Esophagus muscularis mucosa (tissue), 4 donors: ENCODE data around the gene IGF1R. TPM values are rescaled to one million over a fixed set of nuclear protein-coding genes. Genes with fewer than 3 reads are reported as not detected.
A peak's percentile ranks its signal among the peaks of the same experiment; 100 is the strongest.

Source experiments
- DNase-seq: peaks from one replicate; pipeline ENCODE4 v3.0.0-alpha.2; 2017; ENCODE audit errors: extremely low spot score
- H3K27ac ChIP-seq, 4 donors: fragments of 200-600 bp; sonication (generic); replicated peaks in 1 of 4; 1 replicate in 3 of 4; 2 replicates in 1 of 4; pipeline ENCODE4 v1.5.1; 2016 to 2019; ENCODE audit warnings: mild to moderate bottlenecking in 1 of 4
- H3K27me3 ChIP-seq, 4 donors: fragments of 200-600 bp; sonication (generic); one replicate each; pipeline versions ENCODE4 v1.5.1 to v1.6.0; 2016 to 2019
- H3K36me3 ChIP-seq, 4 donors: fragments of 200-600 bp; sonication (generic); one replicate each; pipeline ENCODE4 v1.5.1; 2016 to 2019
- H3K4me1 ChIP-seq, 4 donors: fragments of 200-600 bp; sonication (generic); one replicate each; pipeline ENCODE4 v1.5.1; 2016 to 2019
- H3K4me3 ChIP-seq, 4 donors: fragments of 200-600 bp; sonication (generic); 1 replicate in 2 of 4; 2 replicates in 2 of 4; pipeline ENCODE4 v1.5.1; 2016 to 2019; ENCODE audit warnings: mild to moderate bottlenecking in 4 of 4, moderate library complexity in 1 of 4
- H3K9me3 ChIP-seq, 4 donors: fragments of 200-600 bp; sonication (generic); 1 replicate in 3 of 4; 2 replicates in 1 of 4; pipeline ENCODE4 v1.5.1; 2016 to 2019
- CTCF ChIP-seq, 3 experiments: fragments of 200-600 bp in 2 of 3; fragments of 450-650 bp in 1 of 3; sonication (generic) in 2 of 3; IDR thresholded peaks; one replicate each; pipeline ENCODE4 v1.5.1; 2017 to 2019; ENCODE audit warnings: antibody characterized with exemption in 3 of 3, mild to moderate bottlenecking in 2 of 3, moderate library complexity in 1 of 3
- EP300 ChIP-seq: sonication (generic); formaldehyde crosslinking; IDR thresholded peaks from one replicate; pipeline ENCODE4 v1.6.1; 2017; ENCODE audit warnings: antibody characterized with exemption
- POLR2A ChIP-seq: fragments of 450-650 bp; IDR thresholded peaks from one replicate; pipeline ENCODE4 v1.6.1; 2017; ENCODE audit warnings: antibody characterized with exemption, moderate library complexity, mild to moderate bottlenecking, low read depth
- POLR2AphosphoS5 ChIP-seq, 2 donors: sonication (generic); formaldehyde crosslinking; IDR thresholded peaks; one replicate each; pipeline ENCODE4 v1.6.1; 2017; ENCODE audit warnings: antibody characterized with exemption in 2 of 2
- WGBS: methylation state at CpG from one replicate; pipeline ENCODE4 v1.1.5; 2018; 5-methylcytosine and 5-hydroxymethylcytosine counted together
- intact Hi-C: fragments of 100-400 bp; cut with DNase I; formaldehyde crosslinking; loops from one replicate; pipeline ENCODE4 v1.15.1; 2023
- total RNA-seq, 4 donors: library from RNA; depleted of rRNA; stranded (reverse); fragments of >200 nt; gene quantifications; one replicate each; pipeline versions ENCODE4 v1.1.0 to v1.2.1, GENCODE V29; 2016

IGF1R gene
- total RNA-seq, 4 donors from 2014 or later, result 33.6 to 95.3 (median 49.7) TPM

- H3K9me3 ChIP-seq, result no peaks in the 10 kb centered on the region
- no peaks in the 10 kb centered on the region for H3K27me3 ChIP-seq
- 90% methylated on average over 19 of the region's 20 CpGs for WGBS
- TF ChIP-seq EP300 (no peak), POLR2AphosphoS5 (IDR thresholded peaks at IDR 0.05) (no peak), POLR2A (no peak), CTCF (IDR thresholded peaks at IDR 0.05) (no peak)
- no peak overlapping the region for H3K4me3 ChIP-seq
- H3K4me1 ChIP-seq, result peaks cover 6 to 45% (median 36%) of the 10 kb centered on the region in 4 donors
- H3K27ac ChIP-seq, result no peak overlapping the region
- peaks cover 0 to 25% (median 7%) of the 10 kb centered on the region in 4 donors for H3K36me3 ChIP-seq
- intact Hi-C loops, result no loop called here
- DNase-seq, result no peak
These were observed 251.1 kb downstream of the IGF1R start for GRCh38 chr15:98899272-98900021.

GRCh38 chr15:98900356-98900755 lies 252.0 kb downstream of the IGF1R start:
- TF ChIP-seq EP300 (no peak), CTCF (IDR thresholded peaks at IDR 0.05) (no peak), POLR2AphosphoS5 (IDR thresholded peaks at IDR 0.05) (no peak), POLR2A (no peak)
- peaks cover 6 to 47% (median 39%) of the 10 kb centered on the region in 4 donors for H3K4me1 ChIP-seq
- DNase-seq, result no peak
- H3K9me3 ChIP-seq, result no peaks in the 10 kb centered on the region
- no peak overlapping the region for H3K4me3 ChIP-seq
- peak overlapping the region in 1 of 4 donors; percentile 22 for H3K27ac ChIP-seq
- no peaks in the 10 kb centered on the region for H3K27me3 ChIP-seq
- peaks cover 0 to 25% (median 7%) of the 10 kb centered on the region in 4 donors for H3K36me3 ChIP-seq
- WGBS, result 47% methylated on average over 5 of the region's 5 CpGs
- intact Hi-C loops, result no loop called here

GRCh38 chr15:98901434-98902072 lies 253.2 kb downstream of the IGF1R start:
- no peaks in the 10 kb centered on the region for H3K27me3 ChIP-seq
- no peaks in the 10 kb centered on the region for H3K9me3 ChIP-seq
- H3K36me3 ChIP-seq, result peaks cover 0 to 21% (median 7%) of the 10 kb centered on the region in 4 donors
- peaks cover 11 to 43% (median 41%) of the 10 kb centered on the region in 4 donors for H3K4me1 ChIP-seq
- intact Hi-C loops, result no loop called here
- 85% methylated on average over 10 of the region's 10 CpGs for WGBS
- peak overlapping the region in 1 of 4 donors; percentile 9 for H3K27ac ChIP-seq
- no peak for DNase-seq
- TF ChIP-seq EP300, result no peak
- TF ChIP-seq CTCF (IDR thresholded peaks at IDR 0.05), result no peak
- TF ChIP-seq POLR2A, result no peak
- TF ChIP-seq POLR2AphosphoS5 (IDR thresholded peaks at IDR 0.05), result no peak
- no peak overlapping the region for H3K4me3 ChIP-seq

GRCh38 chr15:98902931-98903330 lies 254.6 kb downstream of the IGF1R start:
- no peak for DNase-seq
- intact Hi-C loops, result no loop called here
- Histone ChIP-seq H3K4me3 (no peak overlapping the region), H3K27ac (no peak overlapping the region), H3K4me1 (peaks cover 25 to 46% (median 43%) of the 10 kb centered on the region in 4 donors), H3K36me3 (peaks cover 0 to 18% (median 6%) of the 10 kb centered on the region in 4 donors), H3K9me3 (no peaks in the 10 kb centered on the region), H3K27me3 (no peaks in the 10 kb centered on the region)
- no peak for TF ChIP-seq EP300
- no peak for TF ChIP-seq POLR2A
- no peak for TF ChIP-seq CTCF (IDR thresholded peaks at IDR 0.05)
- no peak for TF ChIP-seq POLR2AphosphoS5 (IDR thresholded peaks at IDR 0.05)
- 93% methylated on average over 4 of the region's 4 CpGs for WGBS
